Stimulated activated CD8-positive, alpha-beta memory T cell treated with anti-CD3 and anti-CD28 coated beads, Interleukin-12 subunit alpha, Interleukin-12 subunit beta, amount 100 ng/mL, for 24 hours (primary cell): Measurements from ENCODE around the gene E2F4.
A peak's percentile ranks its signal among the peaks of the same experiment; 100 is the strongest.

Source experiments
- DNase-seq: peaks from one replicate; pipeline ENCODE4 v3.0.0-alpha.2; 2020; ENCODE audit errors: extremely low read depth

The E2F4 gene

DNA sequence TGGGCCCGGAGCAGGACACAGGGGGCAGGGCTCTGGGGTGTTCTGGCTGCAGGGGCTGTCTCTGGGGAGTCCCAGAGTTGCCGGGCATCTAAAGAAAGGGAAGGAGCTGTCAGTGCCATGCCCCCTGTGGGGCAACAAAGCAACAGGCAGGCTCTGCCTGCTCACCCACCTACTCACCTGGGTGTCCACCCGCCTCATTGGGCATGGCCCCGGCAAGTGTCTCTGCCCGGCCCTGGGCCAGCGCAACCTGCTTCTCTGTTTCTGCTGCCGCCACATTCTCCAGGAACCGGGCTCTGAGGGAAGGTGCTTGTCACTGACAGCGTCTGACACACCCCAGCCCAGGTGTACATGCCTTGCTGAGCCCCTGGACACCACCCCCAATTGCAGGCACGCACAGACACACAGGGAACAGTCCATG, 42.2 kb downstream of the E2F4 start:
- DNase-seq, result no peak

DNA sequence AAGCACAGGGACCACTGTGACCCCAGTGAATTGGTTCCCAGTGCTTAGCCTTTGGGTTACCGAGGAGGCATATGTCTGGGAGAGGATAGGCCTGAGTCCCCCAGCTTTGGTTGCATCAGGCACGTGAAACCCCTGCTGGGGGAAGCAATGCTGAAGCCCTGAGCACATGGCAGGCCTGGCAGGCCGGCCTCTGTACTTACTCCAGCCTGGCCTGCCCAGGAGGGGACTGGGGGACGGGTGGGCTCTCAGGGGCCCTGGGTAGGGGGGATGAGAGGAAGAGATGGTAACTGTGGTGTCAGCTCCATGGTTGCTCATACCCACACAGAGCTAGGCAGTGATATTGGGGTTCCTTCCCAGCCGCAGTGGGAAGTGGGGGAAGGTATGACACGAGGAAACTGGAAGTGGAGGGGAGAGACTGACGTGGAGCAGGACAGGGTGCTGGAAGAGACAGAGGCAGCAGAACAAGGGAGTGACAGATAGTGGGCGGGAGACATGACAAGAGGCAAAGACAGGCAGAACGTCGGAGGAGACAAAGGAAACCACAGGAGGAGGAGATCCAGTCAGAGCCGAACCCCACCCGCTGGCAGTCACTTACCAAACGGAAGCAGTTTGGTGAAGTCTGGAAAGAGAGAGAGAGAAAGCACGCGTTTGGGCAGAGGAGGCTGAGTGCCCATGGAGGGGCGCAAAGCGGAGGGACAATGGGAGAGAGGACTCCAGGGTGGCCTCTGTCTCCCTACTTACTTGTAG, 44.0 kb downstream of the E2F4 start:
- DNase-seq, result no peak

DNA sequence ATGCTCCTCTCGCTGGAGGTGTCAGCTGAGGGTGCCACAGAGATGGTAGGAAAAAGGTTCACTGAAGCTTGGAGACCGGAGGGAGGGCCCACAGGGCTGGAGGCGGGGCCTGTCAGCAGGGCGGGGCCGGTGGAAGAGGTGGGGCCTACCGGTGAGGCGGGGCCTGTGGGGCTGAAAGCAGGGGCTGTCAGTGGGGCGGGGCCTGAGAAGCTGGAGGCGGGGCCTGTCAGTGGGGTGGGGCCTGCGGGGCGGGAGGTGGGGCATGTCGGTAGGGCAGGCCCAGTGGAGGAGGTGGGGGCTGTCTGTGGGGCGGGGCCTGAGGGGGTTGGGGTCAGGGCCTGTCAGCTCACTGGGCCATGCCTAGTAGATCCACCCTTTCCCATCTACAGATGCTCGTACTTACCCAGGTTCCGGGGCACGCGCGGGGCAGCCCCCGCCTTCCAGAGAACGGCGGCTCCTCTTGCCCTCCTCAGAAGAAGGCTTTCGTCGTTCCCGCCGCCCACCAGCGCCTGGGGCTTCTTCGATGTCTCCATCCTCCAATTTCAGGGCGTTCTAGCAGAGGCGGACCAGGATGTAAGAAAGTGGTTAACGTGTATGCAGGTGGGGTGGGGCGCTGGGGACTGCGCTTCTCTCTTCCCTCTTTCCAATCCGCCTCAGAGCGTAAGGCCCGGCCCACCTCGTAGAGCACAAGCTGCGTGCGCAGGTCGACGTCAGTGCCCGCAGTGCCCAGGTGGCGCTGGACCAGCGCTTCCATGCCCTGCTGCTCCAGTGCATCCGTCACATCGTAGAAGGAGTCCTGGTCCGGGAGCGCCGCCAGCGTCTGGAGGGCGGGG, 44.8 kb downstream of the E2F4 start:
- peak; percentile 56 for DNase-seq

DNA sequence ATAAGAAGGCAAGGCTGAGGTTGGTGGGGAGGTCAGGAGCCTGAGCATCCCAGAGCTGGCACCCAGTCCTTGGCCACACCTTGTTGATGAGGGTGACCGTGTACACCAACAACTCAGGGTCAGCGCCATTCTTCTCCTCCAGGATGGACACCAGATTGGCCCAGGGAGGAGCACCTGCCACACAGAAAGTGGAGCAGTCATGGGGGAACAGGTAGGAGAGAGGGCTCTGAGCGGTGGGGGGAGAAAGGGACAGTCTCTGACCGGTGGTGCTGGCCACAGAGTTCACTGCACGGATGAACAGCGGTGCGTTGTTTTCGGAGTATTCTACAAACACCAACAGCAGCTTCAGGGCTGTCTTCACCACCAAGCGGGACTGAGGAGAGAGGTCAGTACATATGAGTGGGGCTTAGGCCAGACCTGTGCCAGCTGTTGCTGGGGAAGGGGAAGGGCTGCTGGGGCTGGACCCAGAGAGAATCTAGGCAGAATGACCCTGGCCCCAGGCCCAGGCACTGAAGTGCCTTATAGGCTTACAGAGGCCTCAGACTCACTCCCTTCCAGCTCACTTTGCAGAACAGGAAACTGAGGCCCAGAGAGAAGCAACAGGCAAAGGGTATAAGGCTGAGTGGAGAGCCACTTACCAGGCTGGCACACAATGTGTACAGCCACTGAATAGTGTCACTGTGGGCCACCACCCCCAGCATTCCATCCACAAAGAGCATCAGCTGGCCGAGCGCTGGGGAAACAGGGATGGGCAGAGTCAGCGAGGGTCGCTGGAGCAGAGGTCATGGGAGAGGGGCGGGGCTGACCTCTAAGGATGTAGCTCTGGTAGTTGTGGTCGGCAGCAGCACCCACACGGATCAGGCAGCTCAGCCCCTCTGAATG, 45.7 kb downstream of the E2F4 start:
- DNase-seq, result no peak

DNA sequence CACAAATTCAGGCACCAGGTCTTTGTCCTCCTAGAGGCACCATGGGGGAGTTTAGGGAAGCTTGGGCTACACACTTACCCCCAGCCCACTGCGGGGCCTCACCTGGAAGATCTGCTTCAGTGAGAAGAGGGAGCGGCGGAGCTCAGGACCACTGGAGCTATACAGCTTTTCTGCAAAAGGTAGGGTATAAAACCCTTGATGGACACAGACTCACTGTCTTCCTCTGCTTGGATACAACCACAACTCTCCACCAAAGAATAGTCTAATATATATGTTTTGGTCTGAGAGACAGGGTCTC, 46.3 kb downstream of the E2F4 start:
- DNase-seq, result no peak

DNA sequence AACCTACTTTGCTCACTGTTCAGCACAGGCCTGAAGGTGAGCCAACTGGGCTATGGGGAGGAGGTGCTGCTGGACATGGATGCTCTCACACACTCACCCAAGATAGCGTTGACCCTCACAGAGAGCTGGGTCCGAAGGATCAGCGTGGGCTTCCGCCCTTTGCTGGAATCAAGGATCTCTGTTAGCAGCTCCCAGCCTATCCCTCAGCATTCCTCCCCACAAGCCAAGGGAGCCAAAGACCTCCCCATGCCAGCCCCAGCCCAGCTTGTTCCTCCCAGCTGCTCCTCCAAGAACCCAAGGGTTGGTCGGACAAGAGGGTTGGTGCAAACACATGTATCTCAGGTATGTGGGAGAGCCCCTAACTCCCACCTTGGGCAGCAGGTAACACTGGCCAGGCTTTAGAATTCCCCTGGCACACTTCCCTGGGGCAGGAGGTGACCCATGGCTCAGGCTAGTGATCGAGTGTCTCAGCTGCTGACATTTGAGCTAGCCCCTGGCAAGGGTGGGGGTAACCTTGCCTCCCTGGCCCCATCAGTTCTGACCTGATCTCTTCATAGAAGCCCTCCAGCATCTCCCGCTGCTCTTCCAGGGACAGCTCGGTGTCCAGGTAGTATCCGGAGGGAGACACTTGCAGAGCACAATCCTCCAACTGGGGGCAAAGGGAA, 47.0 kb downstream of the E2F4 start:
- no peak for DNase-seq

DNA sequence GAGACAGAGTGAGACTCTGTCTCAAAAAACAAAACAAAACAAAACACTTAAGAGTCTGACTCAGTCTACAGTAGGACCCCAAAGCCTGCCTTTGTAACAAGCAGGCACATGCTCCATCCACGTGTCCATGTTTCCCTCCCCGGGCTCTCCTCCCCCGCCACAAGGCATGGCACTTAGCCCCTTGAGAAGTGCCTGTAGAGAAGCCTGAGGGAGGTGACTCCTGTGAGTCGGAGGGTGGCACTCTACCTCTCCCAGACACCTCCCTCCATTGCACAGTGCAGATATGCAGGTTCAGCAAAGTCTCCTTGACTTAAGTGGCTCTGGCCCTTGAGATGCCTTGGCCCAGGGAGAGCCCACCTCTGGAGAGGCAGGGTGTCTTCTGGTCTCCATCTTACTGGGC, 48.6 kb downstream of the E2F4 start:
- DNase-seq, result no peak

DNA sequence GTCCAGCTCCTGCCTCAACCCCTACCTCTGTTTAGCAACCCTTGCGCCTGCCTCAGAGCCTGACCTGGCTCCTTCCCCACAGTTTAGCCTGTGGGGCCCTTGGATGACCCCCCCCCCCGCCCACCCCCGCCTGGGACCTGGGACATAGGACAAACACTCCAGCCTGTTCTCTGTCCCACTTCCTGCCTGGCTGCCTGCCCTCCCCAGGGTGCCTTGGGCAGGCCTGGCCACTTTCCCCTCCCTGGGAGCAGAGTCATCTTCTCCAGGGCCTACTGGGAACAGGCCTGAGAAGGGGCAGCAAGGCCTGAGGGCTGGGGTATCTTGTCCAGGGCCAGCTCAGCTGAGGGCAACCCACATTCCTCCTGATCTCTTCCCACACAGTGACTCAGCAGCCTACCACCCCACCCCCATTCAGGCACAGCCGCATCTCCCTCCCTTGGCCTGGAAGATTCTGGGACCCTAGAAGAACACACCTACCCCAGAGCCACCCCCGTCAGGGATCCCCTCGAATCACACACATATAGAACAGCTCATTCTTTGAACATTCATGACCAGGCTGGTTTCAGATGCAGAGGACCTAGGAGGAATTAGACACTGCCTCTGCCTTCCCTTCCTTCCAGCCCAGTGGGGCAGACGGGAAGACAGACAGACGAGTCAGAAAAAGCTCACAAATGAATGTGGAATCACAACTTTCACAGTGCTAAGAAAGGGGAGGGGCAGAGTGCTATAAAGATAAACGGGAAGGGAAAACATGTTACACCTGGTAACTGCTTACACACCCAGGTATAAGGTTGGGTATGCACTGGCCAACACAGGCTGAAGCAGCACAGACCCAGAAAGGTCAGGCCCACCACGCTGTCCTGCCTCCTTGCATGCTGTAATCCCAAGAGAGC, 49.3 kb downstream of the E2F4 start:
- DNase-seq, result no peak

DNA sequence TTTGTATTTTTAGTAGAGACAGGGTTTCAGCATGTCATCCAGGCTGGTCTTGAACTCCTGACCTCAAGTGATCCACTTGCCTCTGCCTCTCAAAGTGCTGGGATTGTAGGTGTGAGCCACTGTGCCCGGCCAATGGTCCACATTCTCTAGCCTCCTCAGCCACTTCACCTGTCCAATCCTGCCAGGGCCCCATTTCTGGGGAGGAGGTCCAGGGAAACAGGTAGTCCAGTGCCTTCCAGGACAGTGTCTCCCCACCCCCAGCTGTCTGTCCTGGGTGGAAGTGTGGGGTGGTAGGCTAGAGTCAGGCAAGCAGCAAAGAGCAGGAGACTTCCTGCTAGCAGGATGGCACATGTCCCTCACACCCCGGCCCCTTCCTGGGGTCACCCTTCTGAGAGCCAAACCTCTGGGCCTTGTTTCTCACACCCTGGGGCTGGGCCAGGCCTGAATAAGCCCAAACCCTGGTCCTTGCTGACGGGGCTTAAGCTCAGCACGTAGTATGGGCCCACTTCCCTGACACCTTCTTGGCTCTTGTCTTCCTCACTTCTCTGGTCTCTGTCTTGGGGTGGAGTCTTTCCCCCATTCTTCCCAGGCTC, 50.3 kb downstream of the E2F4 start:
- no peak for DNase-seq

DNA sequence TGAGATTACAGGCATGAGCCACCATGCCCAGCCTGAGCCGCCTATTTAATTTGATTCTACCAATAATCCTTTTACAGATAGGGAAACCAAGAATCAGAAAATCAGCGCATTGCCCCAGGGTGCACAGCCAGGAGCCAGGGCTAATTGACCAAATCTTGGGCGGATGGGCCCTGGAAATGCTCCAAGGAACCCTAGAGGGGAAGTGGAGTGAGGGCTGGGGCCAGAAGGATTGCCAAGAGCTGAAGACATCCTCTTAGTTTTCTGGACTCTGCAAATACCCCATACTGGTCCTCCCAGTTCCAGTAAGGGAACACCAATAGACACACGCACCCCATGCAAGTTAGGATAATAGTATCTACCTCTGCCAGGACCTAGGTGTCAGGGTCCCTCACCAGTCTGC, 51.5 kb downstream of the E2F4 start:
- DNase-seq, result no peak

DNA sequence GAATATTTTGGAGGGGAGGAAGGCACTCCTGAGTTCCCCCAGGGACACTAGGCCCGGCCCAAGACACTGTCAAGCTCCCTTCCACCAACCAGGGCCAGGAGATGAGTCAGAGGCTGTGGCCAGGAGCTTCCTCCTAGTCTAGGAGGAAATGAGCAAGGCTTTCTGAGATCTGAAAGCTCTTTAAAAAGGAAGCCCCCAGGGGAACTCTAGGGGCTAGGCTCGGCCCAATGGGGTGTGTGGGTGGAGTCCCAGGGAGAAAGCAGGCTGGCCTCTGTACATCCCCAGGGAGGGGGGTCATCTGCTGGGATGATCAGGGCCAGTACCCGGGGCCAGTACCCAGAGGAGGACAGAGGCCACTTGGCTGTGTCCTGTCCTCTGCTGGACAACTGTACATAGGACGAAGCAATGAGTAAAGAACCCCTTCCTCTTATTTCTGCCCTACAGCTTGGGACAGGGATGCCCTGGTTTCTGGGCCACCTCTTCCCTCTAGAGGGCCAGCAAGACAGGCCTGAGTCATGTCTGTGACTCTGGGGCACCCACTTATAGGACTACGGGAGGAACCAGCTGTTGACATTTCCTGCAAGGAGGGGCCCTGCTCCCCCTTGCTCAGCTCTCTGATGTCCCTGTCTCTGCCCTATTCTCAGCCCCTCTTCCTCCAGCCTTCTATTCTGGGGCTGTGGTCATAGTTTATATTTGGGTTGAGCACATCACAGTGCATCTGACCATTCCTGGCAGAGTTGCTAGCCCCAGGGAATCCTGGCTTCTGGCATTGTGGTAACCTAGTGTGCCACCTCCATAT, 52.6 kb downstream of the E2F4 start:
- peak; percentile 65 for DNase-seq

DNA sequence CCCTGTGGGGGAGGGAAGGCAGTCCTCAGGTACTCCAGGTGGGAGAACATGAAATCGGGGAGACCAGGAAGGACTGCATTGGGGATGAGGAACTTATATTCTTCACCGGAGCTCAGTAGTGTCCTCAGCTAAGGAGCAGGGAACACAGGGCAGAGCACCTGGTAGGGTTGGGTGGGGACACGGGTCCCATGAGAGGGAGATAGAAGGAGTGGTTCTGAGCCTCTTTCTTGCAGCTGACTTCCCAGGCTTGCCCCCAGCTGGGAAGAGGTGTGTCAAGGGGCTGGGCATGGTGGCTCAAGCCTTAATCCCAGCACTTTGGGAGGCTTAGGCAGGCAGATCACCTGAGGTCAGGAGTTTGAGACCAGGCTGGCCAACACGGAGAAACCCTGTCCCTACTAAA, 53.2 kb downstream of the E2F4 start:
- DNase-seq, result no peak

DNA sequence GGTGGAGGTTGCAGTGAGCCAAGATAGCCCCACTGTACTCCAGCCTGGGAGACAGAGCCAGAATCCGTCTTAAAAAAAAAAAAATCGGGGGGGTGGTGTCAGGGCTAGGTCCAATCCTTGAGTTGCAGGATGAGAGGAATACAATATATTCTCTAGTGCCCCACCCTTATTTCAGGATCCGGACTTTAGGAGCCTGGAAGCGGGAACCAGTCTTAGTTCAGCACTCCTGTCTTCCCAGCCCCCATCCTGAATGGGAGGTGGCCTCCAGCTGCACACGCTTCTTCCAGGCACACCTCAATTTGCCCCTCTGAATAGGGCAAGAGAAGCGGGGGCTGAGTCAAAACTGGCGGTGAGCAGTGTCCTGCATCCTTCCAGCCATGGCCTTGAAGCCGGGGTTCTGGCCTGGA, 53.7 kb downstream of the E2F4 start:
- DNase-seq, result no peak

DNA sequence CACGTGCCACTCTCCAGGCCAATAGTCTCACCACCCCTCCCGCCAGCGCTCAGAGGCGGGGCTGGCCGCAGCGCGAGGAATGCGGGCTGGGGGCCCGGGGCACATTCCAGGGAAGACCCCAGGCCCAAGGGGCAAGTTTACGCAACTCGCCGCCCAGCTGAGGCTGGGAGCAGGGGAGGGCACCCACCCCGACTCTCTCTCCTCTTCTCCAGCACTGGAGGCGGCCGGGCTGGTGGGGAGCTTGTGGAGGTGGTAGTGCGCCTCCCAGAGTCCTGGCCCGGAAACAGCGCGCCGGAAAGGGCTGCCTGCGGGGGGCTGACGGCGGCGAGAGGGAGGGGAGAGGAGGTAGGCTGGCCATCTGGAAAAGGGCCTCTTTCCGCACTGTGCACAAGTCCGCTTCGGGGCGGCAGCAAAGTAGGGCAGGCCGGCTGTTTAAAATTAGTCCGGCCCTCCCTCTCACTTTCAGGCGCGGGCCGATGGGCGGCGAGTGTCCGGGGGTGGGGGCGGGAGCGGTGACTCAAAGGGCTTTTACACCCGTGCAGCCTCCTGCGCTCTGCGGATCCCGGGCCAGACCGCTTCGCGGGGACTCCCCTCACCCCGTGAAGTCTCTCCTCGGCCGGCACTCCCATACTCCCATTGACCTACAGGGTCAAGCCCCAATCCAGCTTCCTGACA, 54.3 kb downstream of the E2F4 start:
- no peak for DNase-seq

DNA sequence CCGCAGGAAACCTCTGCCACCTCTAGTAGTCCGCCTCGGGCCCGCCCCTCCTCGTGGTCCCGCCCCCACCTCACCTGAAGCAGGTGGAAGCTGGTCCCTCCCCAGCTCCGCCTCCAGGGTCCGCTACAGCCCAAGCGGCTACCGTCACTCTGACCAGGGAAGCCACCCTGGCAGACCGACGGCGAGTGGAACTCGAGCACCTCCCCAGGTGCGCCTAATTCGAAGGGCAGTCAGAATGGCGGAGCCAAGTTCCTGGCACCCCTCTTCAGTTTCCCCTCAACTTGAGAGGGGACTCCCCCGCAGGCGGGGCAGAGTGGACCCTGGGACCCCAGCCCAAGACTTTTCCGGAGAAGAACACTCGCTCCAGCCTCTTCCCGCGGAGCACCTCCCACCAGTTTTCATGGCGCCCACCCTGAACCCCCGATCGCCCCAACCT, 54.8 kb downstream of the E2F4 start:
- no peak for DNase-seq

DNA sequence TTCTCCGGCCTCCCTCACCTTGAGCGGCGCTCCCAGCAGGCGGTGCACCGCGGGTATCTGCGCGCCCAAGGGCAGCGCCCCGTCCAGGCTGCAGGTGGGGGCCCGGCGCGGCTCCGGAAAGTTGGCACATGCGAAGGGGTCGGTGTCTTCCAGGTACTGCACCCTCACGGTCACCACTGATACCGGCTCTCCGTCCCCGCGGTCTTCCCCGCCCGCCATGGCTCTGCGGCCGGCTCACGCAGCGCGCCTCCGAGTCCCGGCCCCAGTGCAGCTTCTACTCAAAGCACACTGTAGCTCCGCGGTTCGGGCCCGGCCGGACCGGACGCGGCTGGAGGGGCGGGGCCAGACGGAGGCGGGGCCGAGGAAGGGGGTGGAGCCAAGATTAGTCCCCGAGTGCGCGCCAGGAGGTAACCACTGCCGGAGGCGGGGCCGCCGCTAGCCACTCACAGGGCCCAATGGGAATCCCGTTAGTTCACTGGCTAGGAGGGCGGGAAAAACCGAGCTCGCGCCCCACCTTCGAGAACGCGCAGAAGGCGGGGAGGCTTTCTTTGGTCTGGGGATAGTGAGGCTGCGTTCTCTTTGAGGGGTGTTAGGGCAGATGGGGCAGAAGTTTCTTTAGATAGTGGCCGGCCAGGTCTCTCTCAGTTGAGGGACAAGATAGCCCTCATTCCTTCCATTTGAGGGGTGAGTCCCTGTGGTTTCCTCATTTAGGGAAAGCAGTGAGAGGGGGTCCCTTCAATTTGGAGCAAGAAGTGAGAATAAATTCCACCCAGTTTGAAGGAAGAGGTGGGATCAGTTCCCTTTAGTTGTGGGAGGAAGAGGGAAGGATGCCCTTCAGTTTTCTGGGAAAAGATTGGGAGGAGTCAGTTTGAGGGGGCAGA, 55.5 kb downstream of the E2F4 start, which contains the start of gene FHOD1:
Gene FHOD1 (minus strand): TSS at position 290 of the 881 bp plus-strand sequence. CDS start 71 bp downstream, at position 219.
- peak; percentile 94 for DNase-seq

DNA sequence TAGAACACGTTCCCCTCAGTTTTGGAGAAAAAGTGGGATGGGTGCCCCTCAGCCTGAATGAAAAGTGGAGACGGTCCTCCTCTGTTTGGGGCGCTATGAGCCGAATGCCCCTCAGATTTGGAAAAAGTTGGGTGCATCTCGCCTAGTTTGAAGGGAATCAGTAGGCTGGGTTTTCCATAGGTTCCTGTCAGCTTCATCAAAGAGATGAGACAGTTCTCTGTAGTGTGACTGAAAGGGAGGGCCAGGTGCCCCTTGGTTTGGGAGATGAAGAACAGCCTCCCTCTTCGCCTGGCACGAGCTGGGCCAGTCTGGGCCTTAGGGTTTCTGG, 56.1 kb downstream of the E2F4 start:
- DNase-seq, result no peak
